ENCODE data around the gene PIEZO2. TPM values are rescaled to one million over a fixed set of nuclear protein-coding genes. Genes with fewer than 3 reads are reported as not detected.

PIEZO2 gene
- total RNA-seq, 1 donor from 2014 or later, result 4.2 TPM

GRCh38 chr18:11029021-11029420 is 120.3 kb downstream of the PIEZO2 start:
- H3F3A ChIP-seq (ENCODE audit: low read depth), result no peaks in the 10 kb centered on the region
- no peaks in the 10 kb centered on the region for H4K20me1 ChIP-seq (ENCODE audit: low read depth)
- H3K27ac ChIP-seq, result no peak overlapping the region
- no peak overlapping the region for H3K4me3 ChIP-seq
- H3K27ac Mint-ChIP-seq, result no peak overlapping the region
- no peaks in the 10 kb centered on the region for H3K27me3 ChIP-seq
- H3K4me2 ChIP-seq, result no peak overlapping the region
- H3K4me1 Mint-ChIP-seq, result no peaks in the 10 kb centered on the region
- no peak overlapping the region for H3K4me3 Mint-ChIP-seq
- TF ChIP-seq EZH2phosphoT487 (IDR thresholded peaks at IDR 0.05), result no peak
- TF ChIP-seq EZH2 (IDR thresholded peaks at IDR 0.05), result no peak
- no peak for TF ChIP-seq CTCF (IDR thresholded peaks at IDR 0.05)
- no peaks in the 10 kb centered on the region for H3K36me3 Mint-ChIP-seq
- no peaks in the 10 kb centered on the region for H3K9me3 ChIP-seq (ENCODE audit: low read depth)
- H2AFZ ChIP-seq (replicated peaks), result no peak overlapping the region
- H3K27me3 Mint-ChIP-seq (ENCODE audit: insufficient read depth, low read depth), result no peaks in the 10 kb centered on the region
- H3K4me1 ChIP-seq, result no peaks in the 10 kb centered on the region
- no peak overlapping the region for H3K9ac ChIP-seq
- no peaks in the 10 kb centered on the region for H3K79me2 ChIP-seq (ENCODE audit: low read depth)
- no peaks in the 10 kb centered on the region for H3K36me3 ChIP-seq
- DNase-seq (ENCODE audit: low spot score), result no peak
- peaks cover 3% of the 10 kb centered on the region for H3K9me3 Mint-ChIP-seq

GRCh38 chr18:11027862-11028261 is 121.5 kb downstream of the PIEZO2 start:
- Histone ChIP-seq H3K4me3 (no peak overlapping the region), H3K27me3 (no peaks in the 10 kb centered on the region), H3K79me2 (ENCODE audit: low read depth) (no peaks in the 10 kb centered on the region), H2AFZ (replicated peaks) (no peak overlapping the region), H3K4me2 (no peak overlapping the region), H3K36me3 (no peaks in the 10 kb centered on the region), H3K27ac (no peak overlapping the region), H4K20me1 (ENCODE audit: low read depth) (no peaks in the 10 kb centered on the region), H3K9ac (no peak overlapping the region), H3K9me3 (ENCODE audit: low read depth) (no peaks in the 10 kb centered on the region), H3F3A (ENCODE audit: low read depth) (no peaks in the 10 kb centered on the region), H3K4me1 (no peaks in the 10 kb centered on the region)
- Mint-ChIP-seq H3K4me1 (no peaks in the 10 kb centered on the region), H3K9me3 (peaks cover 7% of the 10 kb centered on the region), H3K36me3 (no peaks in the 10 kb centered on the region), H3K27ac (no peak overlapping the region), H3K4me3 (no peak overlapping the region), H3K27me3 (ENCODE audit: insufficient read depth, low read depth) (no peaks in the 10 kb centered on the region)
- no peak for DNase-seq (ENCODE audit: low spot score)
- TF ChIP-seq EZH2 (IDR thresholded peaks at IDR 0.05), result no peak
- TF ChIP-seq EZH2phosphoT487 (IDR thresholded peaks at IDR 0.05), result no peak
- TF ChIP-seq CTCF (IDR thresholded peaks at IDR 0.05), result no peak

GRCh38 chr18:11025671-11026070 is 123.7 kb downstream of the PIEZO2 start:
- Histone ChIP-seq H3K4me3 (no peak overlapping the region), H3K9ac (no peak overlapping the region), H4K20me1 (ENCODE audit: low read depth) (no peaks in the 10 kb centered on the region), H3K27me3 (no peaks in the 10 kb centered on the region), H3K27ac (no peak overlapping the region), H3K4me1 (peaks cover 13% of the 10 kb centered on the region), H3K36me3 (no peaks in the 10 kb centered on the region), H3F3A (ENCODE audit: low read depth) (peaks cover 7% of the 10 kb centered on the region), H3K4me2 (no peak overlapping the region), H2AFZ (replicated peaks) (no peak overlapping the region), H3K79me2 (ENCODE audit: low read depth) (no peaks in the 10 kb centered on the region), H3K9me3 (ENCODE audit: low read depth) (no peaks in the 10 kb centered on the region)
- Mint-ChIP-seq H3K27ac (no peak overlapping the region), H3K4me3 (no peak overlapping the region), H3K4me1 (peaks cover 15% of the 10 kb centered on the region), H3K27me3 (ENCODE audit: insufficient read depth, low read depth) (no peaks in the 10 kb centered on the region), H3K36me3 (no peaks in the 10 kb centered on the region), H3K9me3 (peaks cover 7% of the 10 kb centered on the region)
- no peak for TF ChIP-seq EZH2 (IDR thresholded peaks at IDR 0.05)
- no peak for TF ChIP-seq EZH2phosphoT487 (IDR thresholded peaks at IDR 0.05)
- TF ChIP-seq CTCF (IDR thresholded peaks at IDR 0.05), result no peak
- DNase-seq (ENCODE audit: low spot score), result no peak
